Adrenal gland (tissue), 12 donors: ENCODE results near the gene ZP1. TPM values are rescaled to one million over a fixed set of nuclear protein-coding genes. Genes with fewer than 3 reads are reported as not detected.
A peak's percentile ranks its signal among the peaks of the same experiment; 100 is the strongest.

Source experiments
- DNase-seq, 7 donors: peaks; one replicate each; pipeline ENCODE4 v3.0.0-alpha.2; 2019 to 2020
- H3K27ac ChIP-seq, 5 donors: fragments of 200-600 bp; sonication (generic) in 4 of 5; 1 replicate in 3 of 5; 2 replicates in 2 of 5; pipeline versions ENCODE4 v1.5.1 to v1.8.0; 2016 to 2020; ENCODE audit warnings: mild to moderate bottlenecking in 1 of 5
- H3K27me3 ChIP-seq: fragments of 200-600 bp; 2 replicates; pipeline ENCODE4 v1.8.0; 2021
- H3K36me3 ChIP-seq, 2 donors: fragments of 200-600 bp; replicated peaks in 1 of 2; 1 replicate in 1 of 2; 2 replicates in 1 of 2; pipeline versions ENCODE4 v1.5.1 to v1.8.0; 2018 to 2022
- H3K4me1 ChIP-seq, 2 donors: fragments of 200-600 bp; replicated peaks in 1 of 2; 1 replicate in 1 of 2; 2 replicates in 1 of 2; pipeline versions ENCODE4 v1.5.1 to v1.8.0; 2018 to 2021
- H3K4me3 ChIP-seq, 4 donors: fragments of 200-600 bp; sonication (generic) in 3 of 4; one replicate each; pipeline ENCODE4 v1.5.1; 2016 to 2018
- H3K9me3 ChIP-seq, 3 donors: fragments of 200-600 bp; sonication (generic) in 1 of 3; replicated peaks in 1 of 3; 1 replicate in 2 of 3; 2 replicates in 1 of 3; pipeline versions ENCODE4 v1.5.1 to v1.8.0; 2016 to 2021
- CTCF ChIP-seq, 6 experiments: fragments of 450-650 bp in 4 of 6; fragments of 200-600 bp in 2 of 6; sonication (generic) in 1 of 6; IDR thresholded peaks; 1 replicate in 5 of 6; 2 replicates in 1 of 6; pipeline versions ENCODE4 v1.5.1 to v1.8.0; 2016 to 2021; ENCODE audit warnings: antibody characterized with exemption in 6 of 6, mild to moderate bottlenecking in 2 of 6, moderate library complexity in 1 of 6
- POLR2A ChIP-seq, 2 donors: fragments of 450-650 bp; IDR thresholded peaks; one replicate each; pipeline ENCODE4 v1.6.1; 2017; ENCODE audit warnings: antibody characterized with exemption in 2 of 2, mild to moderate bottlenecking in 2 of 2, moderate library complexity in 1 of 2
- WGBS, 4 donors: extraction: QIAGEN DNeasy Blood & Tissue Kit in 2 of 4; methylation state at CpG; one replicate each; pipeline versions ENCODE4 v1.1.5 to v1.1.7; 2013 to 2017; 5-methylcytosine and 5-hydroxymethylcytosine counted together
- intact Hi-C, 2 donors: fragments of 100-400 bp; cut with DNase I; formaldehyde crosslinking; loops; one replicate each; pipeline versions ENCODE4 v1.14.1 to v1.15.0; 2022 to 2023
- polyA plus RNA-seq, 3 donors: library from polyadenylated mRNA; stranded (reverse); fragments of 200-250 nt in 2 of 3; fragments of 350-450 nt in 1 of 3; fragmentation: Illumina TruSeq in 1 of 3; extraction: RNeasy Lipid Tissue Mini Kit (QIAGEN cat#74804) in 1 of 3; gene quantifications; one replicate each; pipeline ENCODE4 v1.2.3, GENCODE V29; 2013 to 2014
- total RNA-seq, 9 donors: library from RNA; depleted of rRNA in 4 of 9; stranded (reverse); fragments of >200 nt in 4 of 9; fragments of 120-200 nt in 1 of 9; fragmentation: NEBNext Ultra II Directional in 1 of 9; extraction: Animal tissue kit (Norgen Biotek cat#: 25700) in 1 of 9; gene quantifications; one replicate each; pipeline versions ENCODE4 v1.1.0 to v1.2.4, GENCODE V29; 2013 to 2023
- donor health status: healthy with polysubstance abuse.
- donor health status: Bipolar disorder and iron deficiency.
- donor health status: DM: yes; HTN: yes; CAD: no.
- donor health status: DM: no; HTN: no; CAD: no.
- donor health status: DM: no; HTN: no; CAD: no.
- donor health status: DM: yes; HTN: yes; CAD: no.

ZP1 gene
- total and polyA plus RNA-seq, 12 donors, result 0.24 to 6.3 (median 0.71) TPM; not detected in 2

GRCh38 chr11:60922906-60923305 lies 55.6 kb downstream of the ZP1 start:
- intact Hi-C loops, result no loop called here
- Histone ChIP-seq H3K4me3 (no peak overlapping the region), H3K36me3 (peaks cover 0 to 34% of the 10 kb centered on the region in 2 donors), H3K27me3 (no peaks in the 10 kb centered on the region), H3K27ac (no peak overlapping the region), H3K9me3 (no peaks in the 10 kb centered on the region), H3K4me1 (peaks cover 19 to 40% of the 10 kb centered on the region in 2 donors)
- no peak for DNase-seq
- no peak for TF ChIP-seq CTCF (IDR thresholded peaks at IDR 0.05)
- no peak for TF ChIP-seq POLR2A (IDR thresholded peaks at IDR 0.05)
- 93 to 97% (median 93%) methylated on average over 5 to 6 of the region's 6 CpGs; no CpG with 5 or more reads in 1 of the 4 donors for WGBS, 4 donors

- DNase-seq, result no peak
- no peak overlapping the region for H3K27ac ChIP-seq
- WGBS, 4 donors, result 81 to 94% (median 88%) methylated on average over 2 to 5 of the region's 5 CpGs
- H3K4me3 ChIP-seq, result no peak overlapping the region
- intact Hi-C loops, result no loop called here
- no peaks in the 10 kb centered on the region for H3K27me3 ChIP-seq
- TF ChIP-seq POLR2A (IDR thresholded peaks at IDR 0.05), result no peak
- TF ChIP-seq CTCF (IDR thresholded peaks at IDR 0.05), result no peak
- H3K4me1 ChIP-seq, result peaks cover 17 to 38% of the 10 kb centered on the region in 2 donors
- no peaks in the 10 kb centered on the region for H3K9me3 ChIP-seq
- peaks cover 0 to 34% of the 10 kb centered on the region in 2 donors for H3K36me3 ChIP-seq
Observed at GRCh38 chr11:60923326-60923725, 56.0 kb downstream of the ZP1 start.

GRCh38 chr11:60923800-60924109 lies 56.4 kb downstream of the ZP1 start:
- H3K27ac ChIP-seq, result no peak overlapping the region

GRCh38 chr11:60924110-60924905 lies 57.0 kb downstream of the ZP1 start, which contains the start of gene TMEM132A:
Gene TMEM132A (plus strand): TSS chr11:60924460. CDS start chr11:60924634, 174 bp downstream.
- H3K27ac ChIP-seq, result no peak within 1 kb of the TSS
- peak; percentile 53 to 79 (median 78) for DNase-seq

More at GRCh38 chr11:60923800-60924109, 56.4 kb downstream of the ZP1 start:
- no peak for TF ChIP-seq POLR2A (IDR thresholded peaks at IDR 0.05)
- TF ChIP-seq CTCF (IDR thresholded peaks at IDR 0.05), result no peak
- 47 to 65% (median 53%) methylated on average over 5 to 6 of the region's 6 CpGs for WGBS, 4 donors
- intact Hi-C loops, result no loop called here
- DNase-seq, result no peak
- Histone ChIP-seq H3K27me3 (no peaks in the 10 kb centered on the region), H3K9me3 (no peaks in the 10 kb centered on the region), H3K4me1 (peaks cover 15 to 33% of the 10 kb centered on the region in 2 donors), H3K36me3 (peaks cover 0 to 34% of the 10 kb centered on the region in 2 donors), H3K4me3 (peak overlapping the region in 1 of 4 donors; percentile 90)

More at GRCh38 chr11:60924110-60924905, 57.0 kb downstream of the ZP1 start, which contains the start of gene TMEM132A:
- Histone ChIP-seq H3K27me3 (no peaks in the 10 kb centered on the region), H3K4me1 (peaks cover 15 to 28% of the 10 kb centered on the region in 2 donors), H3K36me3 (peaks cover 0 to 34% of the 10 kb centered on the region in 2 donors), H3K9me3 (no peaks in the 10 kb centered on the region), H3K4me3 (peak within 1 kb of the TSS in 2 of 4 donors; percentile 28 to 90)
- intact Hi-C loops, result no loop called here
- 0 to 3% (median 1%) methylated on average over 13 to 69 of the region's 69 CpGs for WGBS, 4 donors
- peak in 1 of 2 donors; percentile 26 for TF ChIP-seq POLR2A (IDR thresholded peaks at IDR 0.05)
- TF ChIP-seq CTCF (IDR thresholded peaks at IDR 0.05), result no peak

Other genes starting within 250 kb of the ZP1 start
- under 1 TPM in 2 of 9 donors, not detected in 7; 0.46 to 0.67 TPM for gene MS4A8, start 167.9 kb upstream of the ZP1 start, total RNA-seq
- gene MS4A8, start 167.9 kb upstream of the ZP1 start, polyA plus RNA-seq, result 1 to 10 TPM in 2 of 3 donors, under 1 TPM in 1; 0.27 to 2.0 (median 1.5) TPM
- not detected for gene MS4A18, start 142.8 kb upstream of the ZP1 start, total RNA-seq
- not detected for gene MS4A18, start 142.8 kb upstream of the ZP1 start, polyA plus RNA-seq
- under 1 TPM in 2 of 9 donors, not detected in 7; 0.25 to 0.28 TPM for gene MS4A15, start 110.7 kb upstream of the ZP1 start, total RNA-seq
- under 1 TPM in 2 of 3 donors, not detected in 1; 0.07 to 0.22 TPM for gene MS4A15, start 110.7 kb upstream of the ZP1 start, polyA plus RNA-seq
- gene MS4A10, start 82.2 kb upstream of the ZP1 start, total RNA-seq, result not detected
- not detected for gene MS4A10, start 82.2 kb upstream of the ZP1 start, polyA plus RNA-seq
- 10 to 100 TPM; 25.1 to 52.4 (median 30.2) TPM for gene CCDC86, start 25.4 kb upstream of the ZP1 start, total RNA-seq
- gene CCDC86, start 25.4 kb upstream of the ZP1 start, polyA plus RNA-seq, result 10 to 100 TPM; 14.7 to 50.9 (median 22.6) TPM
- gene PTGDR2, start 11.6 kb upstream of the ZP1 start, total RNA-seq, result under 1 TPM in 3 of 9 donors, not detected in 6; 0.18 to 0.61 (median 0.27) TPM
- gene PTGDR2, start 11.6 kb upstream of the ZP1 start, polyA plus RNA-seq, result under 1 TPM in 2 of 3 donors, not detected in 1; 0.17 to 0.24 TPM
- gene PRPF19, start 39.0 kb downstream of the ZP1 start, total RNA-seq, result 100 to 1,000 TPM in 3 of 9 donors, 10 to 100 TPM in 6; 45.5 to 129 (median 97.1) TPM
- 100 to 1,000 TPM; 101 to 107 (median 103) TPM for gene PRPF19, start 39.0 kb downstream of the ZP1 start, polyA plus RNA-seq
- 100 to 1,000 TPM in 3 of 9 donors, 10 to 100 TPM in 6; 29.3 to 115 (median 86.7) TPM for gene TMEM109, start 46.6 kb downstream of the ZP1 start, total RNA-seq
- 10 to 100 TPM; 38.0 to 66.3 (median 65.0) TPM for gene TMEM109, start 46.6 kb downstream of the ZP1 start, polyA plus RNA-seq
- gene TMEM132A, start 56.9 kb downstream of the ZP1 start, total RNA-seq, result 10 to 100 TPM; 14.4 to 66.1 (median 39.6) TPM
- gene TMEM132A, start 56.9 kb downstream of the ZP1 start, polyA plus RNA-seq, result 10 to 100 TPM in 2 of 3 donors, 1 to 10 TPM in 1; 3.4 to 48.9 (median 37.9) TPM
- gene SLC15A3, start 84.6 kb downstream of the ZP1 start, total RNA-seq, result 10 to 100 TPM in 8 of 9 donors, 1 to 10 TPM in 1; 6.7 to 34.9 (median 28.9) TPM
- 10 to 100 TPM; 15.8 to 57.7 (median 37.2) TPM for gene SLC15A3, start 84.6 kb downstream of the ZP1 start, polyA plus RNA-seq
- gene CD6, start 104.1 kb downstream of the ZP1 start, total RNA-seq, result 1 to 10 TPM in 7 of 9 donors, under 1 TPM in 2; 0.22 to 8.4 (median 2.2) TPM
- 1 to 10 TPM in 1 of 3 donors, under 1 TPM in 2; 0.37 to 3.0 (median 0.67) TPM for gene CD6, start 104.1 kb downstream of the ZP1 start, polyA plus RNA-seq
- 10 to 100 TPM in 1 of 9 donors, 1 to 10 TPM in 1, under 1 TPM in 7; under 0.01 to 14.4 (median 0.80) TPM for gene CD5, start 234.9 kb downstream of the ZP1 start, total RNA-seq
- gene CD5, start 234.9 kb downstream of the ZP1 start, polyA plus RNA-seq, result under 1 TPM; 0.18 to 0.48 (median 0.20) TPM